Diencephalon (tissue), 1 donor: ENCODE measurements around the gene BMP2K. TPM values are rescaled to one million over a fixed set of nuclear protein-coding genes. Genes with fewer than 3 reads are reported as not detected.

Experiments
- small RNA-seq: library from RNA; depleted of rRNA; stranded (forward); fragments of <200 nt; gene quantifications from one replicate; pipeline ENCODE3, GENCODE V24; 2014
- total RNA-seq: library from RNA; depleted of rRNA; stranded (reverse); fragments of >200 nt; gene quantifications from one replicate; pipeline ENCODE4 v1.2.3, GENCODE V29; 2014

BMP2K gene
- 75.0 TPM for total RNA-seq

GRCh38 chr4:78776079-78776728 is at the start of gene BMP2K:
Gene BMP2K, plus strand, starts transcription at chr4:78776350. Its CDS starts 194 bp downstream, at chr4:78776544.

GRCh38 chr4:78938868-78939666 is 162.9 kb downstream of the BMP2K start, which contains the start of gene PAQR3:
Gene PAQR3, minus strand, starts transcription at chr4:78939438. Its CDS starts 214 bp downstream, at chr4:78939224.

Small RNA genes within 50 kb of the gene (small RNA-seq; reads per million reads assigned to genes)
- gene AC098818.1 (not detected), gene MIR5096 (not detected), gene RN7SL127P (not detected)

Other genes starting within 250 kb of the BMP2K start
- gene ANXA3, start 224.6 kb upstream of the BMP2K start, total RNA-seq: 24.7 TPM
- 61.1 TPM for gene PAQR3, start 163.1 kb downstream of the BMP2K start, total RNA-seq